GM03348 (cell line): ENCODE measurements around the gene ARHGAP24.

Experiments
- DNase-seq: peaks from one replicate; pipeline ENCODE4 v3.0.0; 2012; ENCODE audit warnings: low spot score

The ARHGAP24 gene

DNA sequence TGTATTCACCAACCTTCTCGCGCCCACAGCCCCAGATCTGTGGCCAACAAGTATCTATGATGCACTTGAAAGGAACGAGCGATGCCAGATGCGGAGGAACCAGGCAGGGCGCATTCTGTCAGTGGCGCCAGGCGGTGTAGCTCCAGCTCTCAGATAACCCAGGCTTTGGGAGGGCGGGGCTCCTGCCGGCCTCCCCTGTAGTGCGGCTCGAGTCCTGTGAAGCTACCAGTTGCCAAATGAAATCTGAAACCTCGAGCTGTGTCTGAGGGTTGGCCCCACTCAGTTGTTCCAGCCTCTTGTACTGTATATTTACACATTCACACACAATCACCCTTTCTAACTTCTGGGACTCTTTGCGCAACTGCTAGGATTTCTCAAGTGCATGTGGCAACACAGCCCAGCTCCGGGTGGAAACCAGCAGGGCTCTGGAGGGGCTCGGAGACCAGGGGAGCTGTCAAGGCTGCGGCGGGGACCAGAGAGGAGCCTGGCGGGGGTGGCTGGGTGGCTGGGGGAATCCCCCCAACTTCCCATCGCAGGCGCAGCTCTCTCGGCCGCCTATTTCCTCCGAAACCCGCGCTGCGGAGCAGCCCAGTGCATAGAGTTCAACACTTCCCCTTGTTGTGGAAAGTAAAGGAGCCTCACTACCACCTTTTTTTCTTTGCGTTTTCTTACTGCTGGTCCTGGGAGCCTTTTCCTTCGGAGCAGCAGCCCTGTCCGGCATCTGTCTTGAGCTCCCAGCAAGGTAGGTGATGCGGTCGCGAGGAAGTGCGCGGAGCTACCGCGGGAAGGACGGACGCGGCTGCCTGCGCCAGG lies at the start of gene ARHGAP24:
TSS of gene ARHGAP24 (plus strand) at position 333 of the 813 bp plus-strand sequence.
- peak; percentile 85 for DNase-seq

DNA sequence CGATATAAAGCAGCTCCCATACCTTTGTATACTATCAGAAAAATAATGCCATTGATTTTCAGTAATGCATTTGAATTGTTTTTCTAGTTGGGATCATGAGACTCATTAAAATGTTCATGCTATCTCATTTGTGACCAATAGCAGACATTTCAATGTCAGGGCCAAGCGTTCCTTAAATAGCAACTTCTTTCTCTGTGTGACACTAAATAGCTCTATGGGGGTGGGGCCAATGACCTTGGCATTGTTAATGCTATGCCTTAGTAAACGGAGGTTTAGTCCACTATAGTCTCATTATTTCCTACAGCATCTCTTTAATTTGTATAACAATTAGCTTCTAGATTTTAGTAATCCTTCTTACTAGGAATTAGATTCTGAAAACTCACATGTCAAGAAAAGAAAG lies 48.6 kb upstream of the ARHGAP24 start:
- DNase-seq = no peak

DNA sequence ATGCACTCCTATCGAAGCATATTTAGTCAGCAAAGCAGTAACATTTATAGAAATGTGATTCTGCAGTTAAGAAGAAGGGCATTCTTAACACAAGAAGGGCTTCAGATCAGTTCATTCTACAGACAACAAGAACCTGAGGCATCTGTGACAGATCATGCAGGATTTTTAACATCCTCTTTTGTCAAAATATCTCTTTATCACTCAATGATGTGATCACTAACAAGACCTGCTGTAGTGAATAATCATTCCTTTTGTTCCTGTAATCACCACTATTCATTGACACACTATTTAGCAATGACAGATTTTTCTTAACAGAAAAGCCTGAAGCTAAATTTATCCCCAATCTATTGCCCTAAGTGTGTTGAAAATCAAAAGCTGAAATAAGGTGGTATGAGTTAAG lies 47.8 kb upstream of the ARHGAP24 start:
- DNase-seq = no peak

DNA sequence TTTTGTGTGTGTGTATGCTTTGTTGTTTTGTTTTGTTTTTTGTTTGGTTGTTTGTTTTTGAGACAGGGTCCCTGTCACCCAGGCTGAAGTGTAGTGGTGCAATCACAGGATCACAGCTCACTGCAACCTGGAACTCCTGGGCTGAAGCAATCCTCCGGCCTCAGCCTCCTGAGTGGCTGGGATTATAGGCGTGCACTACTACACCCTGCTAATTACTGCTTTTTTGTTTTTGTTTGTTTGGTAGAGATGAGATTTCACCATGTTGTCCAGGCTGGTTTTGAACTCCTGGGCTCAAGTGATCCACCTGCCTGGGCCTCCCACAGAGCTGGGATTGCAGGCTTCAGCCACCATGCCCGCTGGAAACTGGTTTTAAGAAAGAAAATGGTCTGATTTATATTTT lies 44.7 kb upstream of the ARHGAP24 start:
- no peak for DNase-seq

DNA sequence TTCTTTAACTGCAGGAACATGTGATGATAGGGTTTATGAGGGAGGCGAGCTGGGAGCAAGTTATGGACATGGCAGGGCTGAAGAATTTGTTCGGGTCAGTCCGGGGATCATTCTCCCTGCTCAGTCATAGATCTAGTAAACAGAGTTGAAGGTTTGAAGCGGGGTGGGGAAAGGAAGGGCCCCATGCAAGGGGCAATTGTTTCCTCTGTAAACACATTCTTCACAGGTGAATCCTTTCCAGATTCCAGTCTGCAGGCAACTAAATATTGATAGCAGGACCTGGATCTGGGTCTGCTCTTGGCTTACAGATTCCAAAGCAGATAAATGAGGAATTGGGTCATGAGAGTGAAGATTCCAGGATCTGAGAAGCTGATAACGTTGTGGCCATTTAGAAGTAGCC lies 44.3 kb upstream of the ARHGAP24 start:
- DNase-seq = no peak

DNA sequence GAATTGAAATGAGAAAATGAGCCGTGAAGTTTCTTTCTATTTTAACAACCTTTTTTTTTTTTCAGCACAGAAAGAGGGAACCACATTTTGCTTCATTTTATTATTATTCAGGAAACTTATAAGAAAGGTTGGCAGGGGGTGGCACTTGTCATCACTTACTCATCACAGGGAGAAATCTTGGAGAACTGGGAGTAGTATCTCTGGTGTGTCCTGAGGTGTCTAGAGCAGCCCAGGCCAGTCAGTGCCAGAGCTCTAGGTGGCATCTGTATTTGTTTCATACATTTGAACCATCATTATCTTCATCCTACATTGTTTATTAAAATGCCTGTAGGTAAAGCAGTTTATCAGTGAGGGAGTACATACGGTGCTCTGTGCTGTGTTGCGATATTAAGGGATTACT lies 43.8 kb upstream of the ARHGAP24 start:
- DNase-seq = no peak

DNA sequence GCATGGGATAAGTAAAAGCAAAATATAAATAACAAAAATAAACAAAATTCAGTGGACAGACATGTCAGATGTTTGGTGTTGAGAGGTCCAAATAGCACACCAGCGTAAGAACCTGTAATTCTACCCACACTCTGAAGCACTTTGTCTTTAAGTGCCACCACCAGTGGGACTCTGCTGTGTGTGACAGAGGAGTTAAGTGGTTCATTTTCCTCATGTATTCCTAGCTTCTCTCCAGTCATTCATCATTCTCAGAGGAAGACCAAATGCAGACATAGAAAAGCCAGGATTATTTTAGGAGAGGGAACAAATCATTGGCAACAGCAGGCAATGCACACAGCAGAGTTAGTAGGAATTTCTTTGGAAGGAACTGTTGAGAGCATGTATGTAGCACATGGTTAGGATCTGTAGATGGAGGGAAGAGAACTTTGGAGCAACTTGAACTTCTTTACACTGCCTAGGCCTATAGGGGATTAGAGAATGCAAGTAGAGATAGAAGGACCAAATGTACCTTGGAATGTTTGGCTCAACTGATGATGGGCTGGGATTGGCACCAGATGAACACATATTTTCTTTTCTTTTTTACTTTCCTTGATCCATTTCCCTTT lies 43.0 kb upstream of the ARHGAP24 start:
- no peak for DNase-seq

DNA sequence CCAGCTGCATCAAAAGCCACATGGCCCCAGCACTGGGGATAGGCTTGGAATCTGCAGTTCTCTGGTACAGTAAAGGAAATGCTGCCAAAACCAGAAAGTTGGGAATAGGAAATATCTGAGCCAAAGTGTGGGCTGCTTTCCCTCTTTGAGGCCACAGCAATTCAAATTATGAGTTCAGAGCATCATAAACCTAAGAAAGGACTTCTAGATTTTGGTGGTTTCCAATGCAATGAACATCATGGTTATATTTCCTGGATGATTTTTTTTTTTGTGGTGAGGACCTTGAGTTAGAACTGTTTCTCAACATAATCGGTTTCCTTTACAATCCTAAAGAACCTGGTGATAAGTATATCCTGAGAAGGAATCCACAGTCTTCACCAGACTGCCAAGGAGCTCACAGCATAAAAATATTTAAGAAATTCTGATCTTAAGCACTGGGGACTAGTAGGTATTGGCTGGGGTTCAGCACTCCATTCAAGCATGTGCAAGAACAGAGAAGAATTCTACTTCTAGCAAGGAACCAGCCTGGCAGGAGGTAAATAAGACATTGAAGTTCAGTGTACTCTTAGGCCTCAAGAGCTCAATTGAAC lies 29.8 kb upstream of the ARHGAP24 start:
- peak; percentile 22 for DNase-seq

DNA sequence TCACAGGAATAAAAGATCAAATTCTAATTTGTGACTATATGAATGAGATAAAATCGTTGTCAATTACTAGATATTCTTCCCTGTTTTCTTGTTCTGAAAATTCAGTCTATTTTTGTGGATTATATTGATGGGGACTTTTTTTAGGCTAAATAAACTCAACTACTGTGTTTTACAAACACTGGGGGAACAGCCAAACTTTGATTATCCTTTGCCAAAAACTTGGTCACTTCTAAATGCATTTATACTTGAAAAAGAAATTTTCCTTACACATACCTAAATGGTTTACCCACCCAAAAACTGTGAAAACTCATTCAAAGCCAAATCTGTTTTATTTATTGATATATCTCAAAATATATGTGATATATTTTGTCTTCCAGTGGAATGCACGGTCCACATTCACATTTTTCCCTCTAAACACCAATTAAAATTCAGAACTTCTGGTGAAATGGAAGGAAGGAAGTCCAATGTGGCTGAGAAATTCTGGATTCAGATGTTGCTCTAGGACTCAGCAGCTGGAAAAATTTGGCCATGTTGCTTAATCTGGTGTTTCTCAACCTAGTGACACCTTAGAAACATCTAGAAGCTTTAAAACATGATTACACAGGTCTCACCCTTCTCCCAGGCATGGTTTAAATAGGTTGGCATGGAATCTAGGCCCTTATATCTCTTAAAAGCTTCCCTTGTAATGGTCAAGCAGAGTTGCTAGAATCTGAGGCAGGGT lies 28.6 kb upstream of the ARHGAP24 start:
- no peak for DNase-seq

DNA sequence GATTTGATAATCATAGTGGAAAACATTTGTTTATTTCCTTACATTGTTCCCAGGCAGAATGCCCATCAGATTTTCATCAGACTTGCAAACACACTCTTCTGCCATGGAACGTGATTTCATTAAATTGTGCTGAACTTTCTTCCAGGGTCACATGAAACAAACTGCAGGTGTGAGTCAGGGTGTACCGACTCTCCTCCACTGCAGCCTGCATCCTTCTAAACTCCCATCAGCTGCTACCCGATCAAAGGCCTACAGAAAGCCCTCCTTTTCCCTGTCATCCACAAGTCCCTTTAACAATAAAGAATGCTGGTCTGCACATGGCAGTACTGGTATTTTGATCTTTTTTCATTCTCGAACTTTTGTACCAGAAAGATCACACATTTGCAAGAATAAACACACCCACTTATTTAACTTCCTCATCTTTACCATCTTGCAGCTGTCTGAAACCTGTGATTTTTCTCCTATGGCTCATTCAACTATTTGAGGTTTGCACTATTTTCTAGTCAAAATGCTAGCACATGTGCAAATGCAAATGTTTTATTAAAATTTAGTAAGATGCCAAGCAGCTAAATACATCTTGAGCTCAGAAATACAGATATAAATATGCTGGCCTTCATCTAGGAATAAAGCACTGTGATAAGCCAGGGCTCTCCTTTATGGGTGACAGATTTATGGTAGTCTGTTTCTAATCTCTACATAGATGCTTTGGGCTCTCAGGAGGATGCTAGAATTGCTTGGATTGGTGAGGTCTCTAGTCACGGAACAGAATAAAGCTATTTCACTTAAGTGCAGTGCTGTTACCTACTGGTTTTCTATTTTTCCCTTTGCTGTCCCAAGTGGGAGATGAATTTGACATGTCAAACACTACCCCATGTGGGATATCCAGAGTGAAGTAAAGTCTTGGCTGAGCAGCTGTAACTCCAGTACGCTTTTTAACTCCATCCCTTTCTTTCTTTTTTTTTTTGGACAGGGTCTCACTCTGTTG lies 25.8 kb upstream of the ARHGAP24 start:
- no peak for DNase-seq

DNA sequence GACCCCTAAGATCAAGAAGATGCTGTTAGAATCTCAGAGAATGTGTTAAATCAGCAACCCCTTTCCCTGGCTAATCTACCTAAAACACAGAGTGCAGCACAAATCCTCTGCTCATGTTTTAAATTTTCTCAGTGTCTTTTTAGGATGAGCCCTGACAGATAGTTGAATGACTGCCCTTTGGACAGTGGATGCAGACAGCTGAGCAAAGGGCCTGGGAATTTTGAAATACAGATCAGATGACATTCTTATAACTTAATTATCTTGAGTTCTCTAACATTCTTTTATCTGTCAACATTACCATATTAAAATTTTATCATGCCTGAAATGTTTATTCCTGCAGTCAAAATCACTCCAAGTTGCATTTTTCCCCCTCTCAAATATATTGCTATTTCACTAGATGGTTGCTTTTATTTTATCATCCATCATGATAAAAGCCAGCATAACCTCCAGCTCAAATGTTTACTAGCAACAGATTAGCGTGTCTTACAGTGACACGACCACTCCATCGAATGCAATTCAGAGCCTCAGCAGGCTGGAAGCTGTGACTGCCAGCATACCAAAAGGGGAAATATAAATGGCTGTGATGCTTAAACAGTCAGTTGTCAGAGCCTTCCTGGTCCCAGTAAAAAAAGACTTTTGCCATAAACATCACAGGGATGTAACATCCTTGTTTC lies 22.8 kb upstream of the ARHGAP24 start:
- no peak for DNase-seq

DNA sequence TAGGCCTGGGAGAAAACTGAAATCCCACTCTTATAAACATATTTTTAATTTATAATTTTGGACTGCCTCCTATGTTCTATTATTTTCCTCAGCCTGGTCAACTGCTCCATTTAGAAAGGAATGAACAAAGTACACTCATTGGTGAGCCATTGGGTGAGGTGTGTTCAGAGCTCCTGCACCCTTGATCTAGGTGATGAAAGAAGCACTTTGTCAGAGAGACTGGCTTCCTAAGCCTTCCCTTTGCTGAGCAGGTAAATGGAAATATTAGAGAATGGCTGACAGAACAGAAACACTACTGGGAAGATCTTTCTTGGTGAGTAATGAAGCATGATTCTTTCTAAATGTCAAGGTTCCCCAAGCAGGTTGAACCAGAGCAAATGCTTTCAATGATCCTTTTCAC lies 19.0 kb upstream of the ARHGAP24 start:
- no peak for DNase-seq

DNA sequence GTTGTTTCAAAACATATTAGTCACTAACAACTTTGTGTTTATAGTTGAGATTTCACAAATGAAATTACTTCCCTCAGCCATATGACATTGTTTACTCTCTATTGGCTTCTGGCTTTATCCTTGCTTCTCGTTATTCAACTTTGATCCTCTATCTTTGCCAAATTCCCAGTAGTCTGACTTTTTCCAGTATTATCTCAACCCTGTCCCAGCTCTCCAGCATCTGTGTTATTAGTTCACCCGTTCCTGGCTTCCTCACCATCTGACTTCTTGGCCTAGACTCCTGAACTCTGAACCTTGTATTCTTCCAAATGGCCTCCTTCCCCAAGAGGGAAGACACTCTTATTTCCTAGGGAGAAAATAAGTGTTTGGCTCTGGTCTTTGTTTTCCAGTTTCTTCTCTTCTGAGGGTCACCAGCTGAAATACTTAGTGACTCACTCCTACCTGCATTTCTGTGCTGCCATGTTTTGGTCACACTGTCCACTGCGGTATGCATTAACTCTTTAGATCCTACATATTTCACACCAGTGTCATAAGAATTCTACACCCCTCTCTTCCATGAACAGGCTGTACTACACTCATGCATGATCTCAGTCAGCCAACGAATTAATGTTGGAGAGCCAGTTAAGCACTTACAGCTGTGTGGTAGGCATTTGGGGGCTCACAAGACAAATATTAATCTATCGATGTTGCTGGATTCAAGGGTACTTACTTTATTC lies 17.0 kb upstream of the ARHGAP24 start:
- DNase-seq = no peak

DNA sequence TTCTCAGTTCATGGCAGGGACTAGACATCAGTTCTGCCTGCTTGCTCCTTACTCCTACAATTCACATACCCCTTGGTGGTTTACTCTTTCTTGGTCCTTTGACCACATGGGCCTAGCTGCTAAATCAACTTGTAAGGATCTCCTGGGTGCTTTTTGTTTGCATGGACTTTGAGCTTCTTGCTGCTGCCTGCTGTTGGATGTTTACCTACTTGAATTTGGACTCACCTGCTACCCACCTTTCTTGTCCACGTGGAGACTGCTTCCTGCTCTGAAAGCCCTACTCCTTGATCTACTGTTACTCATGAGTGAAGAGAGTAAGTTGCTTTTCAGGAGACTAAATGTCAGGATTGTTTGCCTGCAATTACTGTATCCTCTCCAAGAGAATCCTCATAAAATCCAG lies 15.2 kb upstream of the ARHGAP24 start:
- DNase-seq = no peak

DNA sequence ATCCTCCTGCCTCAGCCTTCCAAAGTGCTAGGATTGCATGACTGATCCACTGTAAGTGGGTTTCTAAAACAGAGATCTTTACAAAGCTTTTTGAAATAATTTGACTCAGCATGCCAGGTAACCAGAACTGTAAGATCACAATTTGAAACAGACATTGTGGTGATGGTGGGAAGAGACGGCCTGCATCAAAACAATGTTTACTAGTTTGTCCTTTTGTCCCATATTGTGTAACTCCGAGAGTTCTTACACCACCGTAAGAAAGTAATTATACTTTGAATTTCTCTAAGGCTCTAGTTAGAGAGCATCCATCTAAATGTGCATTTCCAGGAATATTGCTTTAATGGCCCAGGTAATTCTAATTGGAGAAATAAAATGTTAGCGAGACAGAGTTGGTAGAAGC lies 594 bp upstream of the ARHGAP24 start:
- DNase-seq = no peak

DNA sequence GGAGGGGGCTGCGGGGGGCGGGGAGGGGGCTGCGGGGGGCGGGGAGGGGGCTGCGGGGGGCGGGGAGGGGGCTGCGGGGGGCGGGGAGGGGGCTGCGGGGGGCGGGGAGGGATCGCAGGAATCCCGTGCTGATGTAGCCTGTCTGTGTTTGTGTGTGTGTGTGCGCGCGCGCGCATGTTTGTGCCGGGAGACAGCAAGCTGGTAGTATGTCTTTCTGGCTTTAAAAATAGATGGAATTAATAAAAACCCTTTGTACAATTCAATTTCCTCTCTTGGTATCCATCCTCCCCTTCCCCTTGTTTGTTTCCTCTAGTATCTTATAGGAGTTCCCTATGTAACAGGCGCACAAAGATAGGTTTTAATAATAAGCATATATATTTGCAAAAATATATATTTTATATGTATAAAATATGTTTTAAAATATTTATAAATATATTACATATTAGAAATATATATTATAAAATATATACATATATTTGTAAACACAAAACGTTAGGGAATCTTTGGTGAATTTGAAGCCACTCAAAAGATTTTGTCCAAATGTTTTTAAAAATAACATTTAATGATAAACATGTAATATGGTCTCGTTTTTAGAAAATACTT lies 782 bp downstream of the ARHGAP24 start:
- DNase-seq = peak; percentile 24

DNA sequence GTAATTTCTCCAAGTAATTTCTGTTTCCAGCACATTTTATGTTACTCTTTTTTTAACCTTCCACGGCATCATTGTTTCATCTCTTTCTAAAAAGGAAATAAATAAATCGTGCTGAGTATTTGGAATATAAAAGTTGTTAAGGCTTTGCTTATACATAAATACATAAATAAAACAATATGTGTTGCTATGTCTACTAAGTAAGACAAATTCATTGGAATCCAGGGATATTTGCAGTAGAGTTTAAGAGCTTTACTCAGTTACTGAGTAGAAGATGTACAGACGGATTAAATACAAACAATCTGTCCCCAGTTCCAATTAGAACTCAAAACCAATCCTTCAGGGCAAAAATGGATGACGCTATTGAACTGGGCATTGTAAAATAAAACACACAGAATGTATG lies 1.4 kb downstream of the ARHGAP24 start:
- DNase-seq = no peak

DNA sequence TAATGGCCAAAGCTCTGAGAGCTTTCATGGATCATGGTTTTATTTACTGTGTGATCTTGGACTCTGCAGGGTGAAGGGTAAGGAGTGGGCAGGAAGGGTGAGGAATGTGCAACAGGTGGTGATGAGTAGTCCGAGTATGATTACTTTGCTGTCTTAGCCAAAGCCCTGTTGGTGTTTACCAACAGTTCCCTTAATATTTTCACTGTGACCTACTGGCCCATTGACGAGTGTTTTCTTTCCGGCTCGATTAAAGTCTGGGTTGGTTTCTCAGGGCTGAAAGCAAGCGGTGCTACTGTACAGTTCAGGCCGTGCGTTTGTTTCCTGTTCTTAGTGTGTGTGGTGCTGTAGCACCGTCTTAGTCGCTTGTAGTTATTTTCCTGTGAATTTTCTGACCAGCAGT lies 2.6 kb downstream of the ARHGAP24 start:
- no peak for DNase-seq

DNA sequence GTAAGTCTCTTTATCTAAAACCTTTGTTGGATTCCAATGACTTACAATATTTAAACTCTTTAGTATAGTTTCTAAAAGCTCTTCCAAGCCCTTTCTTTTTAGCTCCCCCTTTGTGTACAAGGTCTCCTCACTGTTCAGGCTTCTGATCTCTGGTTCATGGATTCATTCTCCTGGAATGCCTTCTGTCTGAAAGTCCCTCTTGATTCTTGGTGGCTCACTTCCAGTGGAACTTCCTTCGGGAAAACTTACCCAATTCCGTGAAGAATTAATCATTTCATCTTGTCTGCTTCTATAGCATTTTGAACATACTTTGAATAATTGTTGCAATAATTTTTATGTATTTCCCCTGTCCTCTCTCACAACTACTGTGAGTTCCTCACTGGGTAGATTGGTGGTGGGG lies 3.6 kb downstream of the ARHGAP24 start:
- peak; percentile 54 for DNase-seq
